HuH-7 (cell line): ENCODE data around the gene EZH2.

Source experiments
- DNase-seq: peaks from one replicate; pipeline ENCODE4 v3.0.0; 2011; ENCODE audit warnings: low spot score

The EZH2 gene

GRCh38 chr7:148854983-148855382 lies 29.1 kb downstream of the EZH2 start:
- no peak for DNase-seq

DNA sequence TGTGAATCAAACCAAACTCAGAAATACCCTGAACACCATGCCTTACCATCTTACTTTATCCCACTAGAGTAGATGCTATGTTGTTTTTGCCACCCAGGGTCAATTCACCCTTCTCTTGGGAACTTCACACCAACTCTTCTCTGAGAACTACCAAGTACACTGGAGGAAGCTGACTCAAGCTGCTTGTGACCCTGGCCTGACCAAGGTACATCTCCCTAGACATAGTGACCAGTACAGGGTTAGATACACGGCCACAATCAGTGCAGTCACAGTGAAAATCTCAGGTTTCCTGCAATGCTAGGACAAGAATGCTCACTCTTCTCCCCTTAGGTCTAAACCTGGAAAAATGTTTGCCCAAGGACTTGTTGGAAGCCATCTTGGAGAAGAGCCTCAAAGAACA lies 31.8 kb downstream of the EZH2 start:
- DNase-seq: no peak

DNA sequence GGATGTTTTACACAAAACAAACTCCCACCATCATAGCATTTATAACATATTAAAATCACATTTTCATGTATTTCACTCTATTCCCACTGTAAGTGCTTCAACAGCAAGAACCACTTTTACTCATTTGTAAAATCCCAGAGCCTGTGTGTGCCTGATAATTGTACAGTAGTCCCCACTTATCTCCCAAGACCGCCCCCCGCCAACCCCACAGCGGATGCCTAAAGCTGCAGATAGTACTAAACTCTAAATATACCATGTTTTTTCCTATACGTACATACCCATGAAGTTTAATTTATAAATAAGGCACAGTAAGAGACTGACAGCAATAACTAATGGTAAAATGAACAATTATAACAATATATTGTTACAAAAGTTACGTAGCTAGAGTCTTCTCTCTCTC lies 33.5 kb downstream of the EZH2 start:
- DNase-seq: no peak

DNA sequence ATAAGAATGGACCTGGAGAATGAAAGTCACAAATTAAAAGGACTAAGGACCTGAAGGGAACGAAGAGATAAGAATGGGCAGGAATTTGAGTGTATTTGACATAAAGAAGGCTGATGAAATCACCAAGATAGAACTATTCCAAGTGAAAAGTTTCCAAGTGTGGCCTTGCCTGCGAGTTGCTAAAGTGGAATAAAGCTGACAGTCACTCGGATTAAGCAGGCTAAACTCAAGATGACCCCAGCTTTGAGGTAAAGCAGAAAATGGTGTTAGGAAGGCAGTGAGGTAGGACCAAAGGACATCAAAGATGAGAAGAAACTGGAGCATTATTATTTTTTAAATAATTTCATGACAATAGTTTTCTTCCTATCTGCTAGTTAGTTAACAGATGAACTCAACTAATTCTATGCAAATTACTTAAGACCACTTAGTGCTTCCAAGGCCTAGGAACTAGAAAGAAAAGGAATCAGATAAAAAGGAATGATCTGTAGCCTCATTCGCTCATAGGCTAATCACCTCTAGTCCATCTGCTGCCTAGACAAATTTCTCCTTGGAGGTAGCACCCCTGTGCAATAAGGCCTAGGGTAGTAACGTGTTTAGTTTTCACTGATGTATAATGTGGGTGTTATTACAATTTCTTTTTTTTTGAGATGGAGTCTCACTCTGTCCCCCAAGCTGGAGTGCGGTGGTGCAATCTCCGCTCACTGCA lies 34.5 kb downstream of the EZH2 start:
- DNase-seq: no peak

- no peak for DNase-seq
These were observed 36.0 kb downstream of the EZH2 start for GRCh38 chr7:148847815-148848734.

DNA sequence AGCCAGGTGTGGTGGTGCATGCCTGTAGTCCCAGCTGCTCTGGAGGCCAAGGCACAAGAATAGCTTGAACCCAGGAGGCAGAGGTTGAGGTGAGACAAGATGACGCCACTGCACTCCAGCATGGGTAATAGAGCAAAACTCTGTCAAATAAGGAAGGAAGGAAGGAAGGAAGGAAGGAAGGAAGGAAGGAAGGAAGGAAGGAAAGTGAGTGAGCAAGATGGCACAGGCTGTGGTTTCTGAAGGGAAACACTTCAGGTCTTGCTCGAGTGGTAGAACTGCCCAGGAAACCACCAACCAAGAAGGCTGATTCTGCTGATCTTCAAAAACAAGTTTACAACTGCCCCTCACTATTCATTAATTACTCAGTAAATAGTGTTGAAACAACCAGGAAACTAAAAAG lies 45.2 kb downstream of the EZH2 start:
- peak; percentile 26 for DNase-seq

DNA sequence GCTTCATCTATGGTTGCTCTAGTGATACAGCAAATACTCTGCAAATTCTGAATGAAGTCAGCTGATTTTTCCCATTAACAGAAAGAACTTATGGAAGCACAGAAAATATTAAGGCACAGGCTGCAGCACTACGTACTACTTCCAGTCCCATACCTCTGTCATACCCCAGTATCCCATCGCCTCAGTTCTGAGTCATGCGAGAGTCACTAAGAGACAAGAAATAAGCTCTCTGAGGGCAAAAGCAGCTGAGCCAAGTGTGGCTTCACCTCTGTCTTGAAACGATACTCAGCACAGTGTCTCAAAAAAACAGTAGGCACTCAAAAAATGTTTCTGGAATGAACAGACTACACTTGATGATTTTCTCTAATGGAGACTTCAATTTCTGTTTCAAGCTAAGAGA lies 48.2 kb downstream of the EZH2 start:
- DNase-seq: no peak

GRCh38 chr7:148834605-148835004 lies 49.5 kb downstream of the EZH2 start:
- DNase-seq: no peak

DNA sequence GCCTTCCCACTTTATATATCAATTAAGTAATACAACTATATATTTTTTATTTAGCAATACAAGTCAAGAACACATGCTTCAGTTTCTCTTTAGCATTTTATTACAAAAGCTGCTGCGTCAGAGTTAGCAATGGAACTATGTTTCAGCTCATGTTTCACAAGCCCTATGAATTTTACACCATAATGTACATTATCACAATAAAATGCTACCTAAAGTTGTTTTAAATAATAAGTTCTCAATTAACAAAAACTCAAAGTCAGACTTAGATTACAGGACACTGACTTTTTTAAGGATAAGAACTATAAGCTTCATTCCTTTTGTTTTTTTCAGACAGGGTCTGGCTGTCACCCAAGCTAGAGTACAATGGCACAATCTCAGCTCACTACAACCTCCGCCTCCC lies 52.3 kb downstream of the EZH2 start:
- no peak for DNase-seq

DNA sequence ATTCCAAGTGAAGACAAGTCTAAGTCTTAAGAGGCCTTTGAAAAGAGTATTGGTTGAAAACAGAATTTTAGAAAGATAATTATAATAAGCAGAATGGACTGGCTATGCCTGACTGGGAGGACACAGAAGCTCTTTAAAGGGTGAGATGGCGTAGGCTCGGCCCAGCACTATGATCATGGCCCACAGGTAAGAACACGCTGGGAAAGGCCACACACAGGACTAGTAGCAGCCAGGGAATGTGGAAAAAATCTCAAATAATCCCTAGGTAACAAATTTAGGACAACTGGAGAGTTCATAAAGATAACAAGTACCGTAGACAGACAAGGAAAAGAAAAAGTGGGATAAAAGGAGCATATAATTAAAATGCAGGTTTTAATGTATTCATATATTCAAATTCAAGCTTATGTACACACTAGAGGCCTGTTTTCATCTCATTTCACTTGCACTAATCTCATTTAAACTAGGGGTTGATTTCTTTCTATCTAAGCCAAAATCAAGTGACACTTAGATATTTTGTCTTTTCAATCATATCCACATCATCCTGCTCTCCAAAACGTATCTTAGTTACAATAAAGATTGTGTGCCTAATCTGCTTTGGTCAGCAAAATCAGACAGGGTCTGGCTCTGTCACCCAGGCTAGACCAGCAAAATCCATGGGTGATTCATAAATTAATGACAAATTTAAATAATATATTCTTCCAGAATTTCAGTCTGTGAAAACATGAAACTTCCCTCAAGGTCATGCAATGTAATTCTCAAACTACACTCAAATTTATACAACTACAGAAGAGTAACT lies 53.0 kb downstream of the EZH2 start:
- DNase-seq: no peak

DNA sequence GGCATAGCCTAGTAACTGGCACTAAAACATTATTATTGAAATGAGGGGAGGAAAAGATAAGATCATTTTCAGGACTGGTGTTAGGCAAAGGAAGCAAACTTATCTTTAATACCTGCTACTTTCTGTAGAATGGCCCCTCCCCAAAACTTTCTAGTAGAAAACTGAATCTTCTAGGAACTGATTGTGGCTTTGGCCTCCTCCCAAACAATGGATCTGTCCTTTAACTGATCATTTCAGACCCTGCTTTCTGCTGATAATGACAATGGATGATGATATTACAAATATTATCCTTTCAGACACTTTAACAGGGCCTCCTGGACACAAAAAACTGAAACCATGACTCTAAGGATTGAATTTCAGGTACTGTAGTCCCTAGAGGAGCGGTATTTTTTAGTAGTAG lies 55.1 kb downstream of the EZH2 start:
- no peak for DNase-seq

- no peak for DNase-seq
These were observed 58.8 kb downstream of the EZH2 start for GRCh38 chr7:148825338-148825737.

DNA sequence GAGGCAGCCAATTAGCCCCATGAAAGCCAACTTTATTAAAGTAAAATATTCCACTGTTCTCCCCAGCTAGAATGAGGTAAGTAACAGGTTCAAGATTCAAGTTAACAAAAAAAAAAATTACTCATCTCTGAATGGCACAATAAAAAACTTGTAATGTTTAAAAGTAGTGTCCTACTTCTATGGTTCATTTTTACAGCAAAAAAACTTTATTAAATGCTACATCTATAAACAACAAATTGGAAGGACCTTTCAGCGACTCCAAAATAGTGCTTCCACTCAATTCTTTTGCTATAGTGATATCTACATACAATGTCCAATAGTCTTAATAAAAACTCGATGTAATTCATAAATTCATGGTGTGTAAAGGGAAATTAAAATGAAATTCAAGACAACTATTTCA lies 59.2 kb downstream of the EZH2 start:
- no peak for DNase-seq

GRCh38 chr7:148821422-148821821 lies 62.7 kb downstream of the EZH2 start:
- no peak for DNase-seq

DNA sequence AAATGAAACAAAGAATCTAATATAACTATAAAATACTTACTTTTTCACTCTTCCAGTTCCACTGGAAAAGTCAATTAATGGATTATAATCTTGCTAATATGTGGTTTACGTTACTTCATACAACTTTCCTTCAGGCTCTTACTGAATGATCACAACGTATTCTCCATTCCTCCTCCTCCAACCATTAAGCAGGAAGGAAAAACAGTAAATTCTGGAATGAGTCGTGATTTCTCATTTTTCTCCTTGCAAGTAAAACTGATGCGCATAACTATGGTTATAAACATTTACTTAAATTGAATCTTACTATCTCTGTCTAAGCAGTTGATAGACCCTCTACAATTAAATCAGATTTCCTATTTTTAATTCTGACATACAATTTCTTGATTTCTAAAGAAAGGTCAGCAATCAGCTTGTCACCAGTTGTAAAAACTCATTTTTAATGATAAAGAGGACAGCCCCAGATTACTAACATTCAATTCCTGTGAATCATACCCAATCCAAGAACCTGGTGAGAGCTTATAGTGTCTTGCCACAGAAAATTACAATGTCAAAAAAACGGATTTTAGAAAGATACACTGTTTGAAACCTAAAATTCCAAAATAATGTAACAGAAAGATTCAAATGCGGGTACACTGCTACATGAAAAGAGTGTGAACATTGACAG lies 64.3 kb downstream of the EZH2 start:
- DNase-seq: no peak

- no peak for DNase-seq
These were observed 68.5 kb downstream of the EZH2 start for GRCh38 chr7:148815612-148816011.

- no peak for DNase-seq
These were observed 69.0 kb downstream of the EZH2 start for GRCh38 chr7:148814922-148815559.

DNA sequence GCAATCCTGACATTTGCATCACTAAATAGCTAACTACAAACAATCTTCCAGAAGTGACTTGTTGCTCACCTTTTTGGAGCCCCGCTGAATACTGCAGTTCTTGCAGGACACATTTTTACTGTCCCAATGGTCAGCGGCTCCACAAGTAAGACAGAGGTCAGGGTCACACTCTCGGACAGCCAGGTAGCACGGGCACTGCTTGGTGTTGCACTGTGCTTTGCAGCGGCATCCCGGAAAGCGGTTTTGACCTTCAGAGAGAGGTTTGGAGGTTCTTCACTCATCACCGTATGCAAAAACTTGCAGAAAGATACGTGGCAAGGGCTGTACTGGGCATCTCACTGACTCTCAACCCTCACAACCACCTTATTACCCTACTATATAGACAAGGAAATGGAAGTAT lies 70.2 kb downstream of the EZH2 start:
- no peak for DNase-seq

GRCh38 chr7:148811892-148812291 lies 72.2 kb downstream of the EZH2 start:
- DNase-seq: no peak

GRCh38 chr7:148809856-148810255 lies 74.2 kb downstream of the EZH2 start:
- no peak for DNase-seq

DNA sequence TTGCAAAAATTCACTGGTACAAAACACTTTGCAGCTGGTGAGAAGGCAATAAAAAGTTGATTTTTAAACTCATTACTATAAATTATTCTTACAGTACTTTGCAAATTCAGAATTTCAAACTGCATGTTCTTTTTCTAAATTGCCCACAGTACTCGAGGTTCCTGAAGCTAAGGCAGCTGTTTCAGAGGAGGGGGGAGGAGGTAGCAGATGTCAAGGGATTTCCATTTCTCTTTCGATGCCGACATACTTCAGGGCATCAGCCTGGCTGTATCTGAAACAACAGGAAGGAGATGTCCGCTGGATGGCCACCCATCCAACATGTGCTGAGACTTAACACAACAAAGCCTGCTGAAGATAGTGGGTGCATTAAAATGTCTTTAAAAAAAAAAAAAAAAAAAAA lies 76.7 kb downstream of the EZH2 start:
- DNase-seq: no peak

DNA sequence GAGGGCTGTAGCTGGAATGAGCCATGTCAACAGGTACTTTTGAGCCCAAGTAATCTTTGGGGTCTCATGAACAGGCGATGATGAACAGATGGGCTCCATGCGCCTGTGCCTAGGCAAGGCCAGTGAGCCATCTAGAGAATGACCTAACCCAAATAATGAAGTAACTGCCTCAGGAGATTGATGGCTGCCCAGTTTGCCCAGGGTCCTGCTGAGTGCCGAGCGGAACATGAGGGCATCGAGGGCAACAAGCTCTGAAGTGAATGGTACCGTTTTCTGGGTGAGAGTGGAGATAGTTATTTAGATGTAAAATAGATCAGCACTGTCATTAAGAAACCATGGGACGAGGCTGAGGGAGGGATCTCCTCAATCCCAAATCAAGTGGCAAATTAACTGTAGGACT lies 77.9 kb downstream of the EZH2 start:
- no peak for DNase-seq
